ENCODE data around the gene HPS5. TPM values are rescaled to one million over a fixed set of nuclear protein-coding genes. Genes with fewer than 3 reads are reported as not detected.

HPS5 gene
- total and polyA plus RNA-seq, 2 of the 4 experiments (the other 2 are of a cell fraction): 7.9 to 28.3 TPM

DNA sequence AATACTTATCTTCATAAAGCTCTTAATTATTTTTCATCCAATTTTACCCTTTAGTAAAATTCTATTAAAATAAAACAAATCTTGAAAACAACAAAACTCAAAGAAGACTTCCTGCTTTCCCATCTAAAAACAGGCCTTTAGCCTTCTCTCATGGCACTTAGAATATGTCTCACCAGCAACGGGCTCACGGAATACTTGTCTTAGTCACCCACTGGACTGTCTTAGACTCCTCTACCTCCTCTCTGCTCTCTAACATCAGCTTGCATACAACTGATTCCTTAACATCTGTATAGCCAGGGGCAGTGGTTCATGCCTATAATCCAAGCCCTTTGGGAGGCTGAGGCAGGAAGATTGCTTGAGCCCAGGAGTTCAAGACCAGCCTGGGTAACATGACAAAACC is 13.7 kb downstream of the HPS5 start:
- TF ChIP-seq, protein P1, sequence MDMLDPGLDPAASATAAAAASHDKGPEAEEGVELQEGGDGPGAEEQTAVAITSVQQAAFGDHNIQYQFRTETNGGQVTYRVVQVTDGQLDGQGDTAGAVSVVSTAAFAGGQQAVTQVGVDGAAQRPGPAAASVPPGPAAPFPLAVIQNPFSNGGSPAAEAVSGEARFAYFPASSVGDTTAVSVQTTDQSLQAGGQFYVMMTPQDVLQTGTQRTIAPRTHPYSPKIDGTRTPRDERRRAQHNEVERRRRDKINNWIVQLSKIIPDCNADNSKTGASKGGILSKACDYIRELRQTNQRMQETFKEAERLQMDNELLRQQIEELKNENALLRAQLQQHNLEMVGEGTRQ (IDR thresholded peaks at IDR 0.05; ENCODE audit: low read depth, low read length): no peak
- TF ChIP-seq CHD1 (IDR thresholded peaks at IDR 0.05; ENCODE audit: low read depth, low read length) (no peak), BHLHE40 (IDR thresholded peaks at IDR 0.05; ENCODE audit: low read depth, low read length) (no peak), RAD21 (IDR thresholded peaks at IDR 0.05; ENCODE audit: low read length) (no peak), CEBPB (IDR thresholded peaks at IDR 0.05; ENCODE audit: low read depth, low read length) (no peak), MAFK (IDR thresholded peaks at IDR 0.05; ENCODE audit: low read depth, low read length) (no peak), SMC3 (IDR thresholded peaks at IDR 0.05; ENCODE audit: low read depth, low read length) (no peak), RFX5 (IDR thresholded peaks at IDR 0.05; ENCODE audit: low read depth, low read length) (no peak), RCOR1 (IDR thresholded peaks at IDR 0.05; ENCODE audit: insufficient replicate concordance, low read length) (no peak), POLR2A (IDR thresholded peaks at IDR 0.05; ENCODE audit: low read depth, low read length) (no peak), NFE2L2 (IDR thresholded peaks at IDR 0.05; ENCODE audit: low read depth, low read length) (no peak), FOS (IDR thresholded peaks at IDR 0.05; ENCODE audit: low read depth, low read length) (no peak), MAZ (IDR thresholded peaks at IDR 0.05; ENCODE audit: borderline replicate concordance, low read depth, low read length) (no peak), MXI1 (IDR thresholded peaks at IDR 0.05; ENCODE audit: borderline replicate concordance, low read depth, low read length) (no peak)
- TF ChIP-seq, protein P2, sequence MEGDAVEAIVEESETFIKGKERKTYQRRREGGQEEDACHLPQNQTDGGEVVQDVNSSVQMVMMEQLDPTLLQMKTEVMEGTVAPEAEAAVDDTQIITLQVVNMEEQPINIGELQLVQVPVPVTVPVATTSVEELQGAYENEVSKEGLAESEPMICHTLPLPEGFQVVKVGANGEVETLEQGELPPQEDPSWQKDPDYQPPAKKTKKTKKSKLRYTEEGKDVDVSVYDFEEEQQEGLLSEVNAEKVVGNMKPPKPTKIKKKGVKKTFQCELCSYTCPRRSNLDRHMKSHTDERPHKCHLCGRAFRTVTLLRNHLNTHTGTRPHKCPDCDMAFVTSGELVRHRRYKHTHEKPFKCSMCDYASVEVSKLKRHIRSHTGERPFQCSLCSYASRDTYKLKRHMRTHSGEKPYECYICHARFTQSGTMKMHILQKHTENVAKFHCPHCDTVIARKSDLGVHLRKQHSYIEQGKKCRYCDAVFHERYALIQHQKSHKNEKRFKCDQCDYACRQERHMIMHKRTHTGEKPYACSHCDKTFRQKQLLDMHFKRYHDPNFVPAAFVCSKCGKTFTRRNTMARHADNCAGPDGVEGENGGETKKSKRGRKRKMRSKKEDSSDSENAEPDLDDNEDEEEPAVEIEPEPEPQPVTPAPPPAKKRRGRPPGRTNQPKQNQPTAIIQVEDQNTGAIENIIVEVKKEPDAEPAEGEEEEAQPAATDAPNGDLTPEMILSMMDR (conservative IDR thresholded peaks at IDR 0.05; ENCODE audit: low read depth, low read length): no peak
- no peak overlapping the region for H3K27ac ChIP-seq (ENCODE audit: insufficient read depth, low read length)
- H2BK20ac ChIP-seq (ENCODE audit: low read depth, low read length): no peak overlapping the region
- H2AFZ ChIP-seq (replicated peaks; ENCODE audit: low read length, poor library complexity): no peak overlapping the region
- no peak overlapping the region for H2AK5ac ChIP-seq (ENCODE audit: low read depth, low read length)
- H3K9ac ChIP-seq (ENCODE audit: low read depth, low read length): no peak overlapping the region
- no peak overlapping the region for H2BK15ac ChIP-seq (ENCODE audit: low read depth, low read length)
- H3K4me1 ChIP-seq (ENCODE audit: control insufficient read depth, insufficient read depth, low read length): peaks cover 5% of the 10 kb centered on the region
- no peak overlapping the region for H3K23ac ChIP-seq (ENCODE audit: low read depth, low read length)
- H3K4ac ChIP-seq (ENCODE audit: low read depth, low read length): no peak overlapping the region
- no peak overlapping the region for H4K8ac ChIP-seq (ENCODE audit: low read depth in 2 of 2, low read length in 2 of 2)
- H3K56ac ChIP-seq (ENCODE audit: extremely low read depth, insufficient read depth, low read length): no peak overlapping the region
- dilution Hi-C loops (cut with HindIII; ENCODE audit: low sequenced_read_pairs, unreplicated experiment) (no loop called here), intact Hi-C loops (cut with micrococcal nuclease) (no loop called here), in situ Hi-C loops (cut with MboI; ENCODE audit: low sequenced_read_pairs) (no loop called here)
- H3K9me1 ChIP-seq (ENCODE audit: insufficient read depth, low read length): peaks cover 3% of the 10 kb centered on the region; the same call in 1 of the 2 replicates
- no TSS peak for BruUV-seq (replicated peaks)
- DNase-seq (no peak), ATAC-seq (ENCODE audit: low read depth) (no peak)
- H3K36me3 ChIP-seq (ENCODE audit: control insufficient read depth, insufficient read depth, low read length): peaks cover 21% of the 10 kb centered on the region
- no peak overlapping the region for H2AK9ac ChIP-seq (replicated peaks; ENCODE audit: low read depth, low read length, poor library complexity)
- no peak overlapping the region for H2BK5ac ChIP-seq (ENCODE audit: low read depth, low read length, poor library complexity, severe bottlenecking)
- no peak overlapping the region for H3K18ac ChIP-seq (ENCODE audit: low read depth, low read length)
- ChIA-PET CTCF (no interaction called here), POLR2A (ENCODE audit: unreplicated experiment) (no interaction called here)
- H3K4me2 ChIP-seq (ENCODE audit: low read depth, low read length): no peak overlapping the region
- H3K14ac ChIP-seq (replicated peaks; ENCODE audit: low read depth, low read length): no peak overlapping the region
- H3K9me3 ChIP-seq (ENCODE audit: control insufficient read depth, insufficient read depth, low read length): no peaks in the 10 kb centered on the region
- H4K91ac ChIP-seq (ENCODE audit: insufficient read depth, low read depth, low read length): no peak overlapping the region
- no peak overlapping the region for H3K4me3 ChIP-seq (ENCODE audit: insufficient read depth, low read depth, low read length)
- no peak overlapping the region for H2BK120ac ChIP-seq (ENCODE audit: low read depth, low read length)
- no peak overlapping the region for H4K5ac ChIP-seq (ENCODE audit: low read depth, low read length)
- no peaks in the 10 kb centered on the region for H3K27me3 ChIP-seq (ENCODE audit: control insufficient read depth, insufficient read depth, low read length)
- no peaks in the 10 kb centered on the region for H4K20me1 ChIP-seq (ENCODE audit: insufficient read depth, low read length)
- 89% methylated on average over 2 of the region's 2 CpGs; no CpG with 5 or more reads in 1 of the 2 experiments for WGBS, 2 experiments (ENCODE audit: extremely low coverage in 2 of 2, insufficient read length in 1 of 2)
- peaks cover 5 to 18% of the 10 kb centered on the region in 2 experiments; a peak in 3 of 4 replicates for H3K79me1 ChIP-seq (ENCODE audit: low read depth in 1 of 2, low read length in 2 of 2)
